Testis (tissue), 3 donors: ENCODE results near the gene NOXO1. TPM values are rescaled to one million over a fixed set of nuclear protein-coding genes. Genes with fewer than 3 reads are reported as not detected.

ENCODE experiments used
- DNase-seq: peaks from one replicate; pipeline ENCODE4 v3.0.0-alpha.2; 2019
- H3K27ac ChIP-seq, 2 donors: fragments of 200-600 bp; sonication (generic); one replicate each; pipeline ENCODE4 v1.5.1; 2019
- H3K27me3 ChIP-seq: fragments of 200-600 bp; sonication (generic); one replicate; pipeline ENCODE4 v1.5.1; 2019
- H3K36me3 ChIP-seq: fragments of 200-600 bp; sonication (generic); one replicate; pipeline ENCODE4 v1.5.1; 2017; ENCODE audit warnings: low read depth; ENCODE audit errors: missing control alignments
- H3K4me1 ChIP-seq: fragments of 200-600 bp; sonication (generic); one replicate; pipeline ENCODE4 v1.5.1; 2019
- H3K4me3 ChIP-seq, 2 donors: fragments of 200-600 bp; sonication (generic); one replicate each; pipeline ENCODE4 v1.5.1; 2017 to 2019
- H3K9me3 ChIP-seq: fragments of 200-600 bp; sonication (generic); one replicate; pipeline ENCODE4 v1.5.1; 2017
- CTCF ChIP-seq, 3 experiments: fragments of 450-650 bp in 2 of 3; fragments of 200-600 bp in 1 of 3; sonication (generic) in 1 of 3; IDR thresholded peaks; one replicate each; pipeline ENCODE4 v1.5.1; 2016 to 2019; ENCODE audit warnings: antibody characterized with exemption in 3 of 3, mild to moderate bottlenecking in 2 of 3, moderate library complexity in 1 of 3
- POLR2A ChIP-seq: fragments of 450-650 bp; IDR thresholded peaks from one replicate; pipeline ENCODE4 v1.6.1; 2017; ENCODE audit warnings: antibody characterized with exemption, mild to moderate bottlenecking, moderate library complexity
- WGBS, 2 donors: methylation state at CpG; one replicate each; pipeline ENCODE4 v1.1.5; 2018; 5-methylcytosine and 5-hydroxymethylcytosine counted together
- intact Hi-C: fragments of 100-400 bp; cut with DNase I; formaldehyde crosslinking; loops from one replicate; pipeline ENCODE4 v1.15.1; 2023; ENCODE audit warnings: low total_unique reads
- polyA plus RNA-seq: library from polyadenylated mRNA; stranded (reverse); fragments of 350-450 nt; fragmentation: Illumina TruSeq; extraction: RNeasy Lipid Tissue Mini Kit (QIAGEN cat#74804); gene quantifications from one replicate; pipeline ENCODE4 v1.2.3, GENCODE V29; 2014; ENCODE audit warnings: low read depth, low replicate concordance; ENCODE audit not compliant: insufficient read depth
- total RNA-seq, 2 donors: library from RNA; depleted of rRNA; stranded (reverse); fragments of >200 nt; gene quantifications; one replicate each; pipeline ENCODE4 v1.2.3, GENCODE V29; 2016

NOXO1 gene
- total and polyA plus RNA-seq, 3 donors from 2014 or later = 3.7 to 7.6 (median 4.8) TPM

- TF ChIP-seq CTCF (IDR thresholded peaks at IDR 0.05) (no peak), POLR2A (no peak)
- Histone ChIP-seq H3K9me3 (no peaks in the 10 kb centered on the region), H3K4me1 (peaks cover 26% of the 10 kb centered on the region), H3K4me3 (no peak overlapping the region), H3K36me3 (no peaks in the 10 kb centered on the region), H3K27me3 (no peaks in the 10 kb centered on the region), H3K27ac (no peak overlapping the region)
- intact Hi-C loops = no loop called here
- no peak for DNase-seq
- 92 to 96% methylated on average over 24 to 47 of the region's 47 CpGs for WGBS, 2 donors
Observed at GRCh38 chr16:2002406-2003230, 21.3 kb upstream of the NOXO1 start.

- no peaks in the 10 kb centered on the region for H3K36me3 ChIP-seq
- no peak for DNase-seq
- intact Hi-C loops = no loop called here
- 93 to 95% methylated on average over 19 to 53 of the region's 53 CpGs for WGBS, 2 donors
- H3K27ac ChIP-seq = no peak overlapping the region
- H3K4me3 ChIP-seq = no peak overlapping the region
- TF ChIP-seq CTCF (IDR thresholded peaks at IDR 0.05) (no peak), POLR2A (no peak)
- H3K4me1 ChIP-seq = peaks cover 20% of the 10 kb centered on the region
- H3K27me3 ChIP-seq = no peaks in the 10 kb centered on the region
- H3K9me3 ChIP-seq = no peaks in the 10 kb centered on the region
Observed at GRCh38 chr16:2001456-2002355, 20.4 kb upstream of the NOXO1 start.

GRCh38 chr16:2001035-2001434, 19.8 kb upstream of the NOXO1 start:
- Histone ChIP-seq H3K27me3 (no peaks in the 10 kb centered on the region), H3K4me3 (no peak overlapping the region), H3K27ac (no peak overlapping the region), H3K36me3 (no peaks in the 10 kb centered on the region), H3K9me3 (no peaks in the 10 kb centered on the region), H3K4me1 (peaks cover 20% of the 10 kb centered on the region)
- no peak for DNase-seq
- TF ChIP-seq CTCF (IDR thresholded peaks at IDR 0.05) (no peak), POLR2A (no peak)
- WGBS, 2 donors = 91 to 94% methylated on average over 13 to 19 of the region's 19 CpGs
- intact Hi-C loops = no loop called here

GRCh38 chr16:1999866-2000514, 18.7 kb upstream of the NOXO1 start:
- H3K36me3 ChIP-seq = no peaks in the 10 kb centered on the region
- intact Hi-C loops = no loop called here
- no peaks in the 10 kb centered on the region for H3K27me3 ChIP-seq
- H3K27ac ChIP-seq = no peak overlapping the region
- DNase-seq = no peak
- WGBS, 2 donors = 84 to 93% methylated on average over 3 to 28 of the region's 28 CpGs
- peaks cover 16% of the 10 kb centered on the region for H3K4me1 ChIP-seq
- no peak overlapping the region for H3K4me3 ChIP-seq
- TF ChIP-seq CTCF (IDR thresholded peaks at IDR 0.05) (no peak), POLR2A (no peak)
- H3K9me3 ChIP-seq = no peaks in the 10 kb centered on the region
